ENCODE measurements around the gene ZBTB8B.

ZBTB8B gene

DNA sequence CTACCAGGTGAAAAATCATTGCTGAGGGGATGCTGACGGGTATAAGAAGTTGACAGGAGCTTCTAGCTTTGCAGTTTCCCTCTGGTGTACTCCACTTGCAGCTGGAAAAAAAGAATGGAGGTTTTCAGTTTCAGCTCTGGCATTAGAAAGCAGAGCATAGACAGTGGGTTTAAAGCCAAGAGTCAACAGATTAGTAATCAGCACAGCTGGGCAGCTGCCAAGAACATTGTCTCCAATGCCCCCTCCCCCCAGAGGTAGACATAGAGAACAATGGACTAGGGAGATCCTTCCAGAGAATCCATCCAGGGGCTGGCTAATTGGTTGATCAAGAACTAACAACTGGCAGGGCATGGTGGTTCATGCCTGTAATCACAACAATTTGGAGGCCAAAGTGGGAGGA lies 10.1 kb upstream of the ZBTB8B start:
- no peak overlapping the region for H3K4me3 ChIP-seq (ENCODE audit: low read depth, low read length)
- TF ChIP-seq, protein P1, sequence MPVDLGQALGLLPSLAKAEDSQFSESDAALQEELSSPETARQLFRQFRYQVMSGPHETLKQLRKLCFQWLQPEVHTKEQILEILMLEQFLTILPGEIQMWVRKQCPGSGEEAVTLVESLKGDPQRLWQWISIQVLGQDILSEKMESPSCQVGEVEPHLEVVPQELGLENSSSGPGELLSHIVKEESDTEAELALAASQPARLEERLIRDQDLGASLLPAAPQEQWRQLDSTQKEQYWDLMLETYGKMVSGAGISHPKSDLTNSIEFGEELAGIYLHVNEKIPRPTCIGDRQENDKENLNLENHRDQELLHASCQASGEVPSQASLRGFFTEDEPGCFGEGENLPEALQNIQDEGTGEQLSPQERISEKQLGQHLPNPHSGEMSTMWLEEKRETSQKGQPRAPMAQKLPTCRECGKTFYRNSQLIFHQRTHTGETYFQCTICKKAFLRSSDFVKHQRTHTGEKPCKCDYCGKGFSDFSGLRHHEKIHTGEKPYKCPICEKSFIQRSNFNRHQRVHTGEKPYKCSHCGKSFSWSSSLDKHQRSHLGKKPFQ (tag by site-specific recombination; IDR thresholded peaks at IDR 0.05): no peak
- TF ChIP-seq, protein P2, sequence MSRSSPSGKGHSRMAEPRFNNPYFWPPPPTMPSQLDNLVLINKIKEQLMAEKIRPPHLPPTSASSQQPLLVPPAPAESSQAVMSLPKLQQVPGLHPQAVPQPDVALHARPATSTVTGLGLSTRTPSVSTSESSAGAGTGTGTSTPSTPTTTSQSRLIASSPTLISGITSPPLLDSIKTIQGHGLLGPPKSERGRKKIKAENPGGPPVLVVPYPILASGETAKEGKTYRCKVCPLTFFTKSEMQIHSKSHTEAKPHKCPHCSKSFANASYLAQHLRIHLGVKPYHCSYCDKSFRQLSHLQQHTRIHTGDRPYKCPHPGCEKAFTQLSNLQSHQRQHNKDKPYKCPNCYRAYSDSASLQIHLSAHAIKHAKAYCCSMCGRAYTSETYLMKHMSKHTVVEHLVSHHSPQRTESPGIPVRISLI (tag by site-specific recombination; IDR thresholded peaks at IDR 0.05): no peak
- TF ChIP-seq RBAK (tag by site-specific recombination; IDR thresholded peaks at IDR 0.05) (no peak), GLIS2 (tag by site-specific recombination; IDR thresholded peaks at IDR 0.05) (no peak), ZNF548 (tag by site-specific recombination; IDR thresholded peaks at IDR 0.05) (no peak)
- TF ChIP-seq, protein P3, sequence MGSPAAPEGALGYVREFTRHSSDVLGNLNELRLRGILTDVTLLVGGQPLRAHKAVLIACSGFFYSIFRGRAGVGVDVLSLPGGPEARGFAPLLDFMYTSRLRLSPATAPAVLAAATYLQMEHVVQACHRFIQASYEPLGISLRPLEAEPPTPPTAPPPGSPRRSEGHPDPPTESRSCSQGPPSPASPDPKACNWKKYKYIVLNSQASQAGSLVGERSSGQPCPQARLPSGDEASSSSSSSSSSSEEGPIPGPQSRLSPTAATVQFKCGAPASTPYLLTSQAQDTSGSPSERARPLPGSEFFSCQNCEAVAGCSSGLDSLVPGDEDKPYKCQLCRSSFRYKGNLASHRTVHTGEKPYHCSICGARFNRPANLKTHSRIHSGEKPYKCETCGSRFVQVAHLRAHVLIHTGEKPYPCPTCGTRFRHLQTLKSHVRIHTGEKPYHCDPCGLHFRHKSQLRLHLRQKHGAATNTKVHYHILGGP (tag by site-specific recombination; IDR thresholded peaks at IDR 0.05): peak; percentile 58; the same call in 1 of the 2 replicates
- H3K4me1 ChIP-seq (ENCODE audit: control insufficient read depth, insufficient read depth, low read length): peaks cover 2% of the 10 kb centered on the region; the same call in 1 of the 2 replicates
- ChIA-PET POLR2A (interaction anchor here (1.5 kb wide), 1 partner anchor 10 kb away, joined by 5 read pairs; the partner anchor contains the start of gene ZBTB8B), CTCF (interaction anchor here (0.5 to 0.6 kb wide), 2 partner anchors 19 to 272 kb away, joined by 3 to 4 read pairs; no protein-coding TSS in a partner anchor)
- no peaks in the 10 kb centered on the region for H3K36me3 ChIP-seq (ENCODE audit: control insufficient read depth in 2 of 2, insufficient read depth in 1 of 2, low read length in 2 of 2)
- no peaks in the 10 kb centered on the region for H3K9me3 ChIP-seq (ENCODE audit: control insufficient read depth, insufficient read depth, low read depth, low read length)
- H3K27ac ChIP-seq (ENCODE audit: extremely low read depth, low read depth, low read length): no peak overlapping the region

DNA sequence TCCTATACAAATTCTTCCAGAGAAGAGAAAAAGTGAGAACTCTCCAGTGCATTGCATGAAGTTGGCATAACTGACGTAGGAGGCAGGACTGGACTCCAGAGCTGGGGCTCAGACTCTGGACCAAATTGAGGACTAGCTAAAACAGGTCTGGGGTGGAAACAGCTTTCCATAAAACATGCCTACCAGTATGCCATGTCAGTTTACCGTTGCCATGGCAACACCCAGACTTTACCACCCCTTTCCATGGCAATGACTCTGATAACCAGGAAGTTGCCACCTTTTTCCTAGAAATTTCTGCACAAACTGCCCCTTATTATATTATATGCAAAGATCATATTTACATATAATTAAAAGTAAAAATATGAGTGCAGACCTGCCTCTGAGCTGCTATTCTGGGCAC lies 8.9 kb upstream of the ZBTB8B start:
- CTCF ChIA-PET: interaction anchor here (0.7 kb wide), 1 partner anchor 305 kb away, joined by 3 read pairs; no protein-coding TSS in a partner anchor
- H3K36me3 ChIP-seq (ENCODE audit: control insufficient read depth in 2 of 2, insufficient read depth in 1 of 2, low read length in 2 of 2): no peaks in the 10 kb centered on the region
- H3K4me3 ChIP-seq (ENCODE audit: low read depth, low read length): no peak overlapping the region
- no peak for TF ChIP-seq ZNF140 (tag by site-specific recombination; IDR thresholded peaks at IDR 0.05)
- TF ChIP-seq ZFHX2 (tag by site-specific recombination; conservative IDR thresholded peaks at IDR 0.05): no peak
- no peak for TF ChIP-seq ZNF701 (tag by site-specific recombination; IDR thresholded peaks at IDR 0.05)
- no peak for TF ChIP-seq ZNF2 (tag by site-specific recombination; IDR thresholded peaks at IDR 0.05)
- TF ChIP-seq SP3 (tag by site-specific recombination; IDR thresholded peaks at IDR 0.05): no peak
- TF ChIP-seq, protein P4, sequence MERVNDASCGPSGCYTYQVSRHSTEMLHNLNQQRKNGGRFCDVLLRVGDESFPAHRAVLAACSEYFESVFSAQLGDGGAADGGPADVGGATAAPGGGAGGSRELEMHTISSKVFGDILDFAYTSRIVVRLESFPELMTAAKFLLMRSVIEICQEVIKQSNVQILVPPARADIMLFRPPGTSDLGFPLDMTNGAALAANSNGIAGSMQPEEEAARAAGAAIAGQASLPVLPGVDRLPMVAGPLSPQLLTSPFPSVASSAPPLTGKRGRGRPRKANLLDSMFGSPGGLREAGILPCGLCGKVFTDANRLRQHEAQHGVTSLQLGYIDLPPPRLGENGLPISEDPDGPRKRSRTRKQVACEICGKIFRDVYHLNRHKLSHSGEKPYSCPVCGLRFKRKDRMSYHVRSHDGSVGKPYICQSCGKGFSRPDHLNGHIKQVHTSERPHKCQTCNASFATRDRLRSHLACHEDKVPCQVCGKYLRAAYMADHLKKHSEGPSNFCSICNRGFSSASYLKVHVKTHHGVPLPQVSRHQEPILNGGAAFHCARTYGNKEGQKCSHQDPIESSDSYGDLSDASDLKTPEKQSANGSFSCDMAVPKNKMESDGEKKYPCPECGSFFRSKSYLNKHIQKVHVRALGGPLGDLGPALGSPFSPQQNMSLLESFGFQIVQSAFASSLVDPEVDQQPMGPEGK (tag by site-specific recombination; IDR thresholded peaks at IDR 0.05): no peak
- TF ChIP-seq ZNF561 (tag by site-specific recombination; IDR thresholded peaks at IDR 0.05; ENCODE audit: borderline replicate concordance): no peak
- no peak for TF ChIP-seq ZNF664 (tag by site-specific recombination; IDR thresholded peaks at IDR 0.05)
- TF ChIP-seq, protein P5, sequence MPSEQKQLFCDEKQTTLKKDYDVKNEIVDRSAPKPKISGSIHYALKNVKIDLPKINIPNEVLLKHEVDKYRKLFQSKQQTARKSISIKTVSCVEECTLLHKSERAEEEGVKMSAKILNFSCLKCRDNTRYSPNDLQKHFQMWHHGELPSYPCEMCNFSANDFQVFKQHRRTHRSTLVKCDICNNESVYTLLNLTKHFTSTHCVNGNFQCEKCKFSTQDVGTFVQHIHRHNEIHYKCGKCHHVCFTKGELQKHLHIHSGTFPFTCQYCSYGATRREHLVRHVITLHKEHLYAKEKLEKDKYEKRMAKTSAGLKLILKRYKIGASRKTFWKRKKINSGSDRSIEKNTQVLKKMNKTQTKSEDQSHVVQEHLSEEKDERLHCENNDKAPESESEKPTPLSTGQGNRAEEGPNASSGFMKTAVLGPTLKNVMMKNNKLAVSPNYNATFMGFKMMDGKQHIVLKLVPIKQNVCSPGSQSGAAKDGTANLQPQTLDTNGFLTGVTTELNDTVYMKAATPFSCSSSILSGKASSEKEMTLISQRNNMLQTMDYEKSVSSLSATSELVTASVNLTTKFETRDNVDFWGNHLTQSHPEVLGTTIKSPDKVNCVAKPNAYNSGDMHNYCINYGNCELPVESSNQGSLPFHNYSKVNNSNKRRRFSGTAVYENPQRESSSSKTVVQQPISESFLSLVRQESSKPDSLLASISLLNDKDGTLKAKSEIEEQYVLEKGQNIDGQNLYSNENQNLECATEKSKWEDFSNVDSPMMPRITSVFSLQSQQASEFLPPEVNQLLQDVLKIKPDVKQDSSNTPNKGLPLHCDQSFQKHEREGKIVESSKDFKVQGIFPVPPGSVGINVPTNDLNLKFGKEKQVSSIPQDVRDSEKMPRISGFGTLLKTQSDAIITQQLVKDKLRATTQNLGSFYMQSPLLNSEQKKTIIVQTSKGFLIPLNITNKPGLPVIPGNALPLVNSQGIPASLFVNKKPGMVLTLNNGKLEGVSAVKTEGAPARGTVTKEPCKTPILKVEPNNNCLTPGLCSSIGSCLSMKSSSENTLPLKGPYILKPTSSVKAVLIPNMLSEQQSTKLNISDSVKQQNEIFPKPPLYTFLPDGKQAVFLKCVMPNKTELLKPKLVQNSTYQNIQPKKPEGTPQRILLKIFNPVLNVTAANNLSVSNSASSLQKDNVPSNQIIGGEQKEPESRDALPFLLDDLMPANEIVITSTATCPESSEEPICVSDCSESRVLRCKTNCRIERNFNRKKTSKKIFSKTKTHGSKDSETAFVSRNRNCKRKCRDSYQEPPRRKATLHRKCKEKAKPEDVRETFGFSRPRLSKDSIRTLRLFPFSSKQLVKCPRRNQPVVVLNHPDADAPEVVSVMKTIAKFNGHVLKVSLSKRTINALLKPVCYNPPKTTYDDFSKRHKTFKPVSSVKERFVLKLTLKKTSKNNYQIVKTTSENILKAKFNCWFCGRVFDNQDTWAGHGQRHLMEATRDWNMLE (tag by site-specific recombination; conservative IDR thresholded peaks at IDR 0.05; ENCODE audit: low read depth): no peak
- no peak for TF ChIP-seq ZNF548 (tag by site-specific recombination; IDR thresholded peaks at IDR 0.05)
- TF ChIP-seq ZNF133 (tag by site-specific recombination; IDR thresholded peaks at IDR 0.05): no peak
- no peak for TF ChIP-seq ZNF341 (tag by site-specific recombination; IDR thresholded peaks at IDR 0.05; ENCODE audit: low read depth)
- no peaks in the 10 kb centered on the region for H3K9me3 ChIP-seq (ENCODE audit: control insufficient read depth, insufficient read depth, low read depth, low read length)
- POLR2A ChIA-PET: no interaction called here
- H3K27ac ChIP-seq (ENCODE audit: extremely low read depth, low read depth, low read length): no peak overlapping the region
- peaks cover 2% of the 10 kb centered on the region; the same call in 1 of the 2 replicates for H3K4me1 ChIP-seq (ENCODE audit: control insufficient read depth, insufficient read depth, low read length)

All from HEK293 (cell line).